Glomerular visceral epithelial cell (primary cell): ENCODE results near the gene EIF4E1B.
"Not testable (repeated sequence)": the region's sequence is repeated elsewhere in the genome, so short reads cannot be mapped to it uniquely, and the experiment has no call there.

Experiments
- DNase-seq: peaks from one replicate; pipeline ENCODE4 v3.0.0-alpha.2; 2016; ENCODE audit errors: extremely low spot score

EIF4E1B gene

DNA sequence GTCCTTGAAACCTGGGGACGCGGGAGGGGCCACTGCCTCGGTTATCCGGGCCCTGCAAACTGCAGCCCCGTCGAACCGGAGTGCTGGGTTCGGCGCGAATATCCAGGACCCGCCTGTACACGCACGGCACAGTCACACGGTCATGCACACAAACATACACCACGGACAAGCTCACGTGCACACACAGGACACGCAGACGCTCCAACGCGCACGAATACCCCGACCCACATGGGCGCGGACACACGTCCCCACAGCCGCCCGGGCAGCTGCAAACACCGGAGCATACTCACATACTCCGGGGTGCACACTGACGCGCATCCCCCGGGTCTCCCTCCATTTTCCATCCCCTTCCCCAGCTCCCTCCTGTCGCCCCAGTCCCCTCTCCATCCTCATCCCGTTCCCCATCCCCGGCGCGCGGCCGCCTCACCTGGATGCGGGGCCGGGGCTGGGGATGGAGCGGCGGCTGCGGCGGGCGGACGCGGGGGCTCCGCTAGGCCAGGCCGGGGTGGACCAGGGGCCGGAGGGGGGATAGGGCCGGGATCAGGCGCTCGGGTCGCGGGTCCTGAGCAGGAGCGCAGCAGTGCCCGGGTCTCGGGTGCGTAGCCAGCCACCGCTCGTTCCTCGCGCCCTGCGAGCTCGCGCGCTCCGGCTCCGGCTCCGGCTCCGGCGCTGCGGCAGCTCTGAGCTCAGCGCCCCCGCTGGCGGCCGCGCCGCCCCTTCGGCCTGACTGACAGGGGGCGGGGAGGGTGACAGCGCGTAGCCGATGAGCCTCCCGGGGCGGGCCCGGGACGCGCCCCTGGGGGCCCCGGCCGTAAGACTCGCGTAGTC, at the start of gene EIF4E1B, which contains the start of gene SNCB:
Gene EIF4E1B, plus strand, starts transcription at position 823 of the 828 bp plus-strand sequence. CDS start 12,113 bp downstream, outside the sequence.
Gene SNCB, minus strand, starts transcription at position 682 of the 828 bp plus-strand sequence. CDS start 880 bp downstream, outside the sequence.
- DNase-seq: peak; percentile 45

- no peak for DNase-seq
These were observed 49.1 kb upstream of the EIF4E1B start for GRCh38 chr5:176581361-176581760.

DNA sequence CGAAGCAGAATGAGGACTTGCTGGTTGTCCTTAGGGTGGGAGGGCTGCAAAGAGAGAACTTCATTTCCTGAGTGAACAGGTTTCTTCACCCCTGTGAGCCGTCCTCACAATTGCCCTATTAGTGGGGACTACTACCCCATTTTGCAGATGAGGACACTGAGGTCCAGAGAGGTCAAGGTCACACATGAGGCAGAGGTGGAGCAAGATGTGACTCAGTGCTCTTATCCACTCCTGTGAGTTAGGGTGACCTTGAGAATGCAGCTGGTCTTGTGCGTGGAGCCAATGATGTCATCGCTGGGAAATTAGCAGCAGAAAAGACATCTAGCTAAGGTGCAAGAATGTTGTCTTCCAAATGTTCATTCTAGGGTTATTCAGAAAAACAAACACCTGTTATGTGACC, 47.4 kb upstream of the EIF4E1B start:
- DNase-seq: no peak

GRCh38 chr5:176587398-176587797, 43.1 kb upstream of the EIF4E1B start:
- DNase-seq: no peak

DNA sequence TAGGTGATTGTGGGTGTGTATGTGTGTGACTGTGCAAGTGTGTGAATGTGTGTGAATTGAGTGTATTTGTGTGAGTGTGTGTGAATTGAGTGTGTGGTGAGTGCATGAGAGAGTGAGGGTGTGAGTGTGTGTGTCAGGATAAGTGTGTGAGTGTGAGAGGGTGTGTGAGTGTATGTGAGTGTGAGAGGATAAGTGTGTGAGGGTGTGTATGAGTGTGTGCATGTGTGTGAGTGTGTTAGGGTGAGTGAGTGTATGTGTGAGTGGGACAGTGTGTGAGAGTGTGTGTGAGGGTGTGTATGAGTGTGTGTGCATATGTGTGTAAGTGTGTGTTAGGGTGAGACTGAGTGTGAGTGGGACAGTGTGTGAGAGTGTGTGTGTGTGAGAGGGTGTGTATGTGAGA, 42.2 kb upstream of the EIF4E1B start:
- no peak for DNase-seq

GRCh38 chr5:176589039-176589769, 41.3 kb upstream of the EIF4E1B start:
- DNase-seq: no peak

- no peak for DNase-seq
These were observed 40.3 kb upstream of the EIF4E1B start for GRCh38 chr5:176590035-176590717.

DNA sequence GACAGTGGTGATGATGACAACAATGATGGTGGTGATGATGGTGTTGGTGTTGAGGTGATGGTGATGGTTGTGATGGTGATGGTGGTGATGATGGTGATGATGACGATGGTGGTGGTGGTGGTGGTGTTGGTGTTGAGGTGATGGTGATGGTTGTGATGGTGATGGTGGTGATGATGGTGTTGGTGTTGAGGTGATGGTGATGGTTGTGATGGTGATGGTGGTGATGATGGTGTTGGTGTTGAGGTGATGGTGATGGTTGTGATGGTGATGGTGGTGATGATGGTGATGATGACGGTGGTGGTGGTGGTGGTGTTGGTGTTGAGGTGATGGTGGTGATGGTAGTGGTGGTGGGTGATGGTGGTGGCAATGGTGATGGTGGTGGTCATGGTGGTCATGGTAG, 38.8 kb upstream of the EIF4E1B start:
- not testable (repeated sequence) for DNase-seq

GRCh38 chr5:176592573-176592972, 37.9 kb upstream of the EIF4E1B start:
- no peak for DNase-seq

GRCh38 chr5:176593273-176593869, 37.1 kb upstream of the EIF4E1B start:
- no peak for DNase-seq

GRCh38 chr5:176594554-176594953, 35.9 kb upstream of the EIF4E1B start:
- no peak for DNase-seq

- DNase-seq: no peak
These were observed 35.0 kb upstream of the EIF4E1B start for GRCh38 chr5:176595386-176595943.

GRCh38 chr5:176596069-176596644, 34.3 kb upstream of the EIF4E1B start:
- DNase-seq: no peak

DNA sequence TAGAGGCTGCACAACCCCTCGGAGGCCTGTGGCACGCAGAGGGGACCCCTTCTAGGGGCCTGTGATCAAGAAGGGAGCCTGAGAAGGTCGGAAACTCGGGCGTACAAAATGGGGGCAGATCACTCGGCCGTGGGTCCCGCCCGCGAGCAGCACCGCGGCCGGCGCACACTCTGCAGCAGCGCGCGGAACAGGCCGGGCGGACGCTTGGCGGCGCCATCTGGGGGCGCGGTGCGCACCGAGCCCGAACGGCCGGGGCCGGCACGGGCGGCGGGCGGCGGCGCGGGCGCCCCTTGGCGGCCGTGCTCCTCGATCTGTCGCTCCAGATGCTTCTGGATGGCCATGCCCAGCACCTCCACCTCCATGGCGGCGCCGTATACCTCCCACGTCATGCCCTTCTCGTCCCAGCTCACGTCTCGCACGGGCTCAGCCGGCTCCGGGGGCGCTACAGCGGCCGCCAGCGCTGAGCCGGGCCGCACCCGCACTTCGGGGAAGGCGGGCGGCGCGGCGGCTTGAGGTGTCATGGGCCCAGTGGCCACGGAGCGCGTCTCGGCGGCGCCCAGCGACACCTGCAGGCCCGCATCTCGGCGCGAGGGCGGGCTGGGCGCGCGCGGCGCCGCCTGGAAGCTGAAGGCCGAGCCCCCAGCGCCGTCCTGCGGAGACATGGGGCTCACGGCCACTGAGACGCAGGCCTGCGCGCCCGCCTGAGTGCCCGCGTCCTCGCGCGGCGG, 33.6 kb upstream of the EIF4E1B start:
- no peak for DNase-seq

DNA sequence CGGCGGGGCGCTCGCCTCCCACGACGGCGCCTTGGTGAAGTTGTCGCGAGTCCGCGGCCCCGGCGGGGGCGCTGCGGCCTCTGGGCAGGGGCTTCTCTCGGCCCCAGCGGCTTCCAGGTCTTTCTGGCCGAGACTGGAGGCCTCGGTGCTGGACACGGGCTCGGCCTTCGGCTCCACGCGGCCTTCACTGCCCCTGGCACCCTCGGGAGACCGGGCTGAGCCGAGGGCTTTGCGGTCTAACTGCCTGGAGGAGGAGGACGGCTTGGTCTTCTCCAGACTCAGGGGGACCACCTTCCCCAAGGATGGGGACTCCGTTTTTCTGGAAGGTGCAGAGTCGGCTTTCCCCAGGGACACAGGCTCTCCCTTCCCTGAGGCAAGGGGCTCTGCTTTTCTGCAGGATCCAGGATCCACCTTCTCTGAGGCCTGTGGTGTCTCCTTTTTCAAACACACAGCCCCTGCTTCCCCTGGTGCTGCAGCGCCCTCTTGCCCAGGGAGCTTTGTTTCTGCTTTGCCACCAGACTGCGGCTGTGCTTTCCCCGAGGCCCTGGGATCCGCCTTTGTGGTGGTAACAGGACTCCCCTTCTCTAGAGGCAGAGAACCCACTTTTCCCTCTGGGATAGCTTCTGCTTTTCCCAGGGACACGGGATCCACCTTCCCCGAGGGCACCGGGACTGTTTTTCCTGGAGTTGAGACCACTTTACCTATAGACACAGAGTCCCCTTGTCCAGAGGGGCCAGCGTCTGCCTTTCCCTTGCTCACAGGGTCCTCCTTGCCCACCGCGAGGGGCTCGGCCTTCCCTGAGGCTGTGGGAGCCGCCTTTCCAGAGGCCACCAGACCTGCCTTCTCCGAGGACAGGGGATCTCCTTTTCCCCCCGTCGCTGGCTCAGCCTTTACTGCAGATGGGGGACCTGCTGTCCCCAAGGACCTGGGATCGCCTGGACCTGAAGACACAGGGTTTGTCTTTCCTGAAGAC, 32.8 kb upstream of the EIF4E1B start:
- DNase-seq: no peak

- not testable (repeated sequence) for DNase-seq
These were observed 30.6 kb upstream of the EIF4E1B start for GRCh38 chr5:176599749-176600430.

- no peak for DNase-seq
These were observed 28.5 kb upstream of the EIF4E1B start for GRCh38 chr5:176601901-176602482.

DNA sequence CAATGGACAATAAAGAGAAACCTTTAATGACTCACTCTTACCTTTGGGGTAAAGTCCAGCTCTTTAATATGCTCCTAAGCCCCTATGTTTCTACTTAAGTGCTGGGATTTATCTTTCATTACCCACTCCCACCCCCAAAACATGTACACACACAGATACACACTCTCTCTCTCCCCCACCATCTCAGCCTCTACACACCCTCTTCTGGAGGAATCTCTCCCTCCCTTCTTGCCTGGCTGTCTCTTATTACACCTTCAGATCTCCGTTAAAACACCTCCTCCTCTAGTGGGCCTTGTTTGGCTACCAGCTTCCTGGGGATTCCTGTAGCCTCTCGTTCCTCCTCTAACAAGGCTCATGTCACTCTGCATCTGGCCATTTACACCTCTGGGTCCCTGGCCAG, 27.4 kb upstream of the EIF4E1B start:
- DNase-seq: no peak
